GM06990 (cell line): Measurements from ENCODE around the gene SPPL2B.

Experiments used
- DNase-seq: peaks from one replicate; pipeline ENCODE4 v3.0.0-alpha.2; 2011; ENCODE audit not compliant: insufficient read length; ENCODE audit errors: extremely low read depth
- H3K27me3 ChIP-seq: replicated peaks from 2 replicates; pipeline ENCODE4 v1.6.0; 2011; ENCODE audit warnings: low read length; ENCODE audit not compliant: control insufficient read depth, insufficient read depth
- H3K36me3 ChIP-seq: 2 replicates; pipeline ENCODE4 v1.5.1; 2011; ENCODE audit warnings: low read length; ENCODE audit not compliant: control insufficient read depth, insufficient read depth
- H3K4me3 ChIP-seq: replicated peaks from 2 replicates; pipeline ENCODE4 v1.5.1; 2011; ENCODE audit warnings: low read depth, mild to moderate bottlenecking, control low read depth, low read length
- CTCF ChIP-seq: IDR thresholded peaks from 2 replicates; pipeline ENCODE4 v1.5.1; 2011; ENCODE audit warnings: low read length, control low read depth, mild to moderate bottlenecking, inconsistent platforms; ENCODE audit not compliant: insufficient read depth, poor library complexity, severe bottlenecking

The SPPL2B gene

GRCh38 chr19:2305452-2306280 lies 22.8 kb upstream of the SPPL2B start:
- DNase-seq = no peak
- no peaks in the 10 kb centered on the region; the same call in 1 of the 2 replicates for H3K27me3 ChIP-seq
- no peak for TF ChIP-seq CTCF

GRCh38 chr19:2306281-2306806 lies 22.1 kb upstream of the SPPL2B start:
- Histone ChIP-seq H3K36me3 (no peaks in the 10 kb centered on the region), H3K27me3 (no peaks in the 10 kb centered on the region; the same call in 1 of the 2 replicates), H3K4me3 (no peak overlapping the region)
- no peak for DNase-seq
- no peak for TF ChIP-seq CTCF

More at GRCh38 chr19:2305452-2306280, 22.8 kb upstream of the SPPL2B start:
- Histone ChIP-seq H3K36me3 (no peaks in the 10 kb centered on the region), H3K4me3 (no peak overlapping the region)

GRCh38 chr19:2306971-2307370 lies 21.5 kb upstream of the SPPL2B start:
- Histone ChIP-seq H3K27me3 (no peaks in the 10 kb centered on the region; the same call in 1 of the 2 replicates), H3K4me3 (no peak overlapping the region), H3K36me3 (no peaks in the 10 kb centered on the region)
- no peak for DNase-seq
- TF ChIP-seq CTCF = no peak

GRCh38 chr19:2307518-2308012 lies 20.9 kb upstream of the SPPL2B start:
- Histone ChIP-seq H3K27me3 (no peaks in the 10 kb centered on the region; the same call in 1 of the 2 replicates), H3K36me3 (no peaks in the 10 kb centered on the region), H3K4me3 (no peak overlapping the region)
- no peak for TF ChIP-seq CTCF
- no peak for DNase-seq

- no peak for DNase-seq
- Histone ChIP-seq H3K36me3 (no peaks in the 10 kb centered on the region), H3K27me3 (no peaks in the 10 kb centered on the region; the same call in 1 of the 2 replicates), H3K4me3 (peak within 1 kb of the TSS; percentile 31; the same call in 1 of the 2 replicates)
- TF ChIP-seq CTCF = no peak
These were observed 20.3 kb upstream of the SPPL2B start, which contains the start of gene LINGO3 for GRCh38 chr19:2308114-2308556. Gene LINGO3 (minus strand): TSS chr19:2308154. CDS start chr19:2291776, 16,378 bp downstream.
